T-helper 1 cell (primary cell): Measurements from ENCODE around the gene SMPD3.
"Not testable (repeated sequence)": the region's sequence is repeated elsewhere in the genome, so short reads cannot be mapped to it uniquely, and the experiment has no call there.

Source experiments
- DNase-seq, 5 donors: peaks; one replicate each; pipeline ENCODE4 v3.0.0-alpha.2; 2012 to 2020
- total RNA-seq, 4 donors: gene quantifications; one replicate each; lab custom pipeline; 2026; lab: John Stamatoyannopoulos, UW

The SMPD3 gene
- total RNA-seq = 1.4 to 5.0 (median 1.7) reads per million in 4 donors

GRCh38 chr16:68448360-68448970, at the start of gene SMPD3:
SMPD3 (minus strand) TSS chr16:68448508; CDS start chr16:68372181, 76,327 bp downstream.
- DNase-seq = peak; percentile 95 to 98 (median 97)

- DNase-seq = no peak
These were observed 48.4 kb upstream of the SMPD3 start for GRCh38 chr16:68496689-68497088.

- DNase-seq = not testable (repeated sequence)
These were observed 46.0 kb upstream of the SMPD3 start for GRCh38 chr16:68494261-68494660.

- no peak for DNase-seq
These were observed 45.2 kb upstream of the SMPD3 start for GRCh38 chr16:68493412-68494070.

- no peak for DNase-seq
These were observed 44.5 kb upstream of the SMPD3 start for GRCh38 chr16:68492543-68493411.

DNA sequence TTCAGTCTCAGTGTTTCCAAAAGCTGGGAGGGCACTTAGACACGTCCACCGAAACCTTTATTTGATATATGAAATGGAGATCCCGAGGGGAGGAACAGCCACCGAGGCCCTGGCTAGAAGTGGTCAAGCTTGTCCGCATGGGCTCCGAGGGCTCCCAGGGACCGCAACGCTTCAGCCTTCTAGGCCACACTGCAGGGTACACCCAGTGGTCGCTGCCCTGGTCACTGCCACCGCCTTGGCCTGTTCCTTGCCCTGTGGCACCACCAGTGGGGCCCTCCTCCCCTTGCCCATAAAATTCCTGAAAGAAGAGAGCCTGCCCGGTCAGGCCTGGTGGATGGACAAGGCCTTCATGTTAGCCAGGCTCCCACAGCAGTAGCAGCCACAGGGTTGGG, 43.8 kb upstream of the SMPD3 start:
- no peak for DNase-seq

DNA sequence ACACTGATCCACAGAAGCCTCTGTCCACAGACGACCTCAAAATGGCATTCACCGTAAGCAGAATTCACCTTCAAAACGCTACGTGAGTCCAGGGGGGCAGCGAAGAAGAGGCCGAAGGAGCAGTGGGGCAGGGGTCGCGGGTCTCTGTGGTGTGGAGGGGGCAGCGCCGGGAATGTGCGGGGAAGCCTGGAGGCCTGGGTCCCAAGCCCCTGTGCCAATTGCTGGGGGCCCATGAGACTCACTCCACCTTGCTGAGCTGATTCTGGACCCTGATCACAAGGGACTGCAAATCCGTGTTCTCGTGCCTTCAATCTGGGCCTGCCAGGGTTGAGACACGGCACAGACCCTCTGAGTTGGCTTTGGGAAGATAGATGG, 43.3 kb upstream of the SMPD3 start:
- no peak for DNase-seq

DNA sequence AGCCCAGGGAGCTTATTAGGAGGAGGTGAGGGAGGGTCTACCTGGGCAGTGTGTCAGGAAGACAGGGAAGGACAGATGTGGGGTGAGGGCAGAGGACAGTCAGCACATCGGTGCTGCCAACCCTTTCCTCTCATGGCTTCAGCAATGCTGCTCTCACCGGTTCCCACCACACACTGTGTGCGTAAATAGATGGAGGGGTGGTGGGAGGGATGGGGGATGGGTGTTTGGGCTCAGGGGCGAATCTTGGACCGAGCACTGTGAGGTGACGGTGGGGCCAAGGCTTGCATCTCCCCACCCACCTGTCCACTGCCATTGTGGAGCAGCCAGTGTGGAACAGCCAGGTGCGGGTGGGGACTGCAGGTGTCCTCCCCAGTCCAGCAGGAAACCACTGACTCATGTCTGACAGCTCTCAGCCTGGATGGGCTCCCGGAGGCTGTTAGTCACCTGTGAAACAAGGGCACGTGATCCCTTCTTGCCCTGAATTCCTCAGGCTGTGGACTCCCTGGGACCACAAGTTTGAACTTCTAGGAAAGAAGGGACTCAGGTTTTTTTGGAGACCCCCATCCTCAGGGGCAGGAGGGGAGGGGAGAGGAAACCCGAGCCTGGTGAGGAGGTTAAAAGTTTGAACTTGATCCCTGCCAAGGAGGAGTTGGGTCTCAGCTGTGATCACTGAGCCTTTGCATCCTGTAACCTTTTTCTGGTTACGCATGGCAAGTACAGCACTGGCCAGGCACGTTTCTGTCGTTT, 42.7 kb upstream of the SMPD3 start:
- DNase-seq = no peak

DNA sequence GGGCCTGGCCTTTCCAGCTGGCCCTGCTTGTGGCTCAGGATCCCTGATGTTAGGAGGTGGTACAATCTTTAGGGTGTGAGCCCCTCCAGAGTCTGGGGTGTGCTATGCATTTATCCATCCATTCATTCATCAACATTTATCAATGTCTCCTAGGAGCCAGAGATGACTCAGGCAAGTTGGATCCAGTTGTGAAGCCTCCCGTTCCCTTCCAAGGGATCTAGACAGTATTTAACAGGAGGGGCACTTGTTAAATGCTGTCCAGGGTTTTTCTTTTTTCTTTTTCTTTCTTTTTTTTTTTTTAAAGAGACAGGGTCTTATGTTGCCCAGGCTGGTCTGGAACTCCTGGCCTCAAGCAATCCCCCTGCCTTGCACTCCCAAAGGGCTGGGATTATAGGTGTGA, 42.0 kb upstream of the SMPD3 start:
- no peak for DNase-seq

GRCh38 chr16:68488554-68488953, 40.2 kb upstream of the SMPD3 start:
- no peak for DNase-seq

DNA sequence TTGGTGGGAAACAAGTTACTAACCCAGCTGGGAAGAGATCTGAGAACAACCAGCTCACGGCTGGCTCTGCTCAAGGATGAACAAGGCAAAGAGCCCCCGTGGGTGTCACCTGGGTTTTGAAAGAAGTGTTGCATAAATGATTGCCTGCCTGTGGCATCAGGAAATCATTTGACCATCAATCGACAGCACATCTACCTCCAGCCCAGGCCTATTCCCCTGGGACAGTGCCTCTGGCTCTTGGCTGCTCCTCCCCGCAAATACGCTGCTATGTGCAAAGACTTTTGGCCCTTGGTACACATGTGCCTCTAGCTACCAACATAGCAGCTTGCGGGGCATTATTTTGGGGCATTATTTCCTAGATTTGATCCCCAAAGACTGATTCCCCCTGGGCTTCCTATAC, 39.4 kb upstream of the SMPD3 start:
- DNase-seq = no peak

GRCh38 chr16:68487203-68487514, 38.9 kb upstream of the SMPD3 start:
- no peak for DNase-seq

GRCh38 chr16:68486502-68487202, 38.3 kb upstream of the SMPD3 start:
- no peak for DNase-seq

DNA sequence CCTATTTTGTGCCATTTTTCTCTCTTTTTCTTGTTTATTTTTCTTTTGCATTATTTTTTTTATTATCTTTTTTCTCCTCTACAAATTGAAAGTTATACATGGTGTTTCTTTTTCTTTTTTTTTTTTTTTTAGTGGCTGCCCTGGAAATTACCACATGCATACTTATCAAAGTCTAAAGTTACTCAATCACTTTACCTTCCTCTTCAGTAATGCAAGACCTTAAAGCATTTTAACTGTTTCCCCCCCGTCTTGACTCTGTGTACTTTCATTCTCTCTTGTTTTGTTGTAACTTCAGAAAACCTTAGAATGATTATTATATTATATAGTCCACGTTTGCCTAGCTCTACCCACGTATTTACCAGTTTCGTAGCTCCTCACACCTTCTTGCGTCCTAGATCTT, 33.3 kb upstream of the SMPD3 start:
- no peak for DNase-seq

GRCh38 chr16:68480084-68480995, 32.0 kb upstream of the SMPD3 start:
- DNase-seq = no peak

DNA sequence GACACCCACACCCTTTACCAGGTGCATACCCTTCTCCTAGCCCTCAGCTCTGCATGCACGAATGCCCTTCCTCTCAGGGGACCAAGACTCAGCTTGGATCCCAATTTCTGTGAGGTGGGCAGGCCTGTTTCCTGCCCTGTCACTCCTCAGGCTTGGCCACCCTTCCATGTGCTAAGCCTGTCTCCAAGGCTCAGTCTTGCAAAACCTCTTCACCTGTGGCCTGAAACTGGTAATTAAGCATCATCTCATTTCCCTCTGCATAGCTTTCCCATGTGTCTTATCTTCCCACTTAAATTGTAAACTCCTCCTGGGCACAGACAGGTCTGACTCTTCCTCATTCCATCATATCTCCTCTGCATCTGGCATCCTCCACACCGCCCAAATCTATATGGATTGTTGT, 31.0 kb upstream of the SMPD3 start:
- no peak for DNase-seq

- DNase-seq = no peak
These were observed 30.4 kb upstream of the SMPD3 start for GRCh38 chr16:68478526-68479250.

- no peak for DNase-seq
These were observed 26.8 kb upstream of the SMPD3 start for GRCh38 chr16:68475071-68475470.

GRCh38 chr16:68473358-68474070, 25.2 kb upstream of the SMPD3 start:
- no peak for DNase-seq

DNA sequence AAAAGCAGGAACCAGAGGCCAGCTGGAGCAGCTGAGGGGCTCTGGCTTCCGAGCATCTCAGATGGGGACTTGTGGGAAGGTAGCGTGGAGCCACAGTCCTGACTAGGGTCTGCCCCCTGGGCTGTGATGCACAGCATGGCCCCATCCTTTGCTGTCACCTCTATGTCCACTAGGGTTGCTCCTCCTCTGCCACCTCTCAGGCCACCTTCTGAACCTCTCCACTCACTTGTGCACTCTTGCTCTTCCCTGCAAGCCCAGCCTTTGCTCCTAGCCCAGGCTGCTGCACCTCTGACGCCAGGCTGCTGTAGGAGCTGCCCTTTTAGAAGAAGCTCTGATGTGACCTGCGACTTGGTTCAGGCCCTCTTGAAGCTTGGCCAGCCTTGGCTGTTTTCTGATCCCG, 24.3 kb upstream of the SMPD3 start:
- no peak for DNase-seq
